Small intestine (tissue), 7 donors: ENCODE measurements around the gene CSNK1A1. TPM values are rescaled to one million over a fixed set of nuclear protein-coding genes. Genes with fewer than 3 reads are reported as not detected.
A peak's percentile ranks its signal among the peaks of the same experiment; 100 is the strongest.

ENCODE experiments used
- DNase-seq, 2 donors: peaks; one replicate each; pipeline versions ENCODE4 v3.0.0 to v3.0.0-alpha.2; 2013
- FAIRE-seq: peaks from 2 replicates; lab custom pipeline; 2012; peaks lifted over from hg19 to GRCh38; lab: Jason Lieb, UNC
- H3K27ac ChIP-seq, 3 donors: one replicate each; pipeline ENCODE4 v1.5.1; 2013; ENCODE audit warnings: low read length in 2 of 3, mild to moderate bottlenecking in 2 of 3, control low read depth in 1 of 3, inconsistent platforms in 1 of 3, low read depth in 1 of 3, moderate library complexity in 1 of 3
- H3K27me3 ChIP-seq, 3 donors: one replicate each; pipeline ENCODE4 v1.6.1; 2013; ENCODE audit warnings: low read length in 3 of 3, inconsistent platforms in 1 of 3; ENCODE audit not compliant: control insufficient read depth in 3 of 3, insufficient read depth in 3 of 3
- H3K36me3 ChIP-seq, 3 donors: one replicate each; pipeline ENCODE4 v1.6.1; 2013; ENCODE audit warnings: low read length in 3 of 3, inconsistent platforms in 1 of 3, low read depth in 1 of 3, mild to moderate bottlenecking in 1 of 3, moderate library complexity in 1 of 3; ENCODE audit not compliant: control insufficient read depth in 3 of 3, insufficient read depth in 2 of 3
- H3K4me1 ChIP-seq, 3 donors: one replicate each; pipeline ENCODE4 v1.6.1; 2013; ENCODE audit warnings: low read length in 2 of 3, inconsistent platforms in 1 of 3, low read depth in 1 of 3, mild to moderate bottlenecking in 1 of 3, moderate library complexity in 1 of 3; ENCODE audit not compliant: control insufficient read depth in 3 of 3, insufficient read depth in 2 of 3
- H3K4me3 ChIP-seq, 3 donors: one replicate each; pipeline ENCODE4 v1.5.1; 2013; ENCODE audit warnings: low read length in 3 of 3, control low read depth in 1 of 3, inconsistent platforms in 1 of 3, low read depth in 1 of 3, mild to moderate bottlenecking in 1 of 3, moderate library complexity in 1 of 3
- H3K9me3 ChIP-seq, 2 donors: one replicate each; pipeline ENCODE4 v1.6.1; 2013; ENCODE audit warnings: low read depth in 1 of 2, low read length in 1 of 2; ENCODE audit not compliant: control insufficient read depth in 2 of 2, insufficient read depth in 1 of 2
- WGBS, 3 donors: extraction: QIAGEN DNeasy Blood & Tissue Kit; methylation state at CpG; one replicate each; pipeline ENCODE4 v1.1.7; 2013; 5-methylcytosine and 5-hydroxymethylcytosine counted together
- polyA plus RNA-seq, 4 donors: library from polyadenylated mRNA; stranded (reverse) in 3 of 4; unstranded in 1 of 4; fragments of 200-250 nt in 3 of 4; fragments of 120-200 nt in 1 of 4; gene quantifications; one replicate each; pipeline versions ENCODE4 v1.2.1 to v1.2.3, GENCODE V29; 2013
- donor health status: healthy with polysubstance abuse.
- donor health status: control.
- donor health status: control.
- donor health status: Bipolar disorder and iron deficiency.
- donor health status: healthy.

Gene CSNK1A1
- polyA plus RNA-seq, 4 donors: 58.6 to 118 (median 84.5) TPM

DNA sequence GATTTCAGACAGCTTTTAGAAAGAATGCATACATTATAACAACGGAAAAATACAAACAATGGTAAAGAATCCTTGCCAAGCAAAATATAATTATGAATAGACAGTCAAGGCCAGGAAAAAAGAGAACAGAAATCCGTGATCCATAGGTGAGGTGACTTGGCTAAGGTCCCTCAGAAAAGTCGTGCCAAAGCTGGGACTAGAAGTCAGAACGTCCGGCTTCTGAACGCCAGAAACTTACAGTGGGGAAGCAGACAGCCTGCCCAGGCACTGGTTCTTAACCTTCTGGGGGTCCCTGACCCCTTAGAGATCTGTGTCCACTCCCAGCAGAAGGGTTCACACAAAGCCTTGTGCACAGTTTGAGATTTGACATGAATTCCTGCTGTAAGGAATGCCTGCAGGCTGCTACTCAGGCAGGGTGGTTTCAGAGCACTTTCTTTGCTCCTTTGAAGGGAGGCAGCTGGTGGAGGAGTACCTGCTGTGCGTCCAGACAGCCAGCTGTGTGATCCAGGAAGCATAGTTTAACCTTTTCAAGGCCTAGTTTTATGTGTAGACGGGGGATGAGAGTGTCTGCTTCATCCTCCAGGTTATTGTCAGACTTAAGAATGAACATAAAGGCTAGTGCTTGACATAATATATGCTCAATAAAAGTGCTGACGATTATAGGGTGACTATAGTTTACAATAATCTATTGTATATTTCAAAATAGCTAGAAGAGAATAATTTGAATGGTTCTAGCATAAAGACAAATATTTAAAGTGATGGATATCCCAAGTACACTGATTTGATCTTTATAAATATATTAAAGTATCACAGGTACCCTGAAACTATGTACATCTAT lies 30.9 kb upstream of the CSNK1A1 start:
- Histone ChIP-seq H3K9me3 (no peaks in the 10 kb centered on the region), H3K4me3 (peak overlapping the region in 2 of 3 donors; percentile 55 to 74), H3K36me3 (no peaks in the 10 kb centered on the region), H3K27me3 (no peaks in the 10 kb centered on the region), H3K27ac (peak overlapping the region; percentile 39 to 93 (median 73)), H3K4me1 (peaks cover 1 to 28% (median 8%) of the 10 kb centered on the region in 3 donors)
- DNase-seq (peak; percentile 36 to 68), FAIRE-seq (no peak)
- 13 to 35% (median 34%) methylated on average over 9 of the region's 9 CpGs for WGBS, 3 donors

DNA sequence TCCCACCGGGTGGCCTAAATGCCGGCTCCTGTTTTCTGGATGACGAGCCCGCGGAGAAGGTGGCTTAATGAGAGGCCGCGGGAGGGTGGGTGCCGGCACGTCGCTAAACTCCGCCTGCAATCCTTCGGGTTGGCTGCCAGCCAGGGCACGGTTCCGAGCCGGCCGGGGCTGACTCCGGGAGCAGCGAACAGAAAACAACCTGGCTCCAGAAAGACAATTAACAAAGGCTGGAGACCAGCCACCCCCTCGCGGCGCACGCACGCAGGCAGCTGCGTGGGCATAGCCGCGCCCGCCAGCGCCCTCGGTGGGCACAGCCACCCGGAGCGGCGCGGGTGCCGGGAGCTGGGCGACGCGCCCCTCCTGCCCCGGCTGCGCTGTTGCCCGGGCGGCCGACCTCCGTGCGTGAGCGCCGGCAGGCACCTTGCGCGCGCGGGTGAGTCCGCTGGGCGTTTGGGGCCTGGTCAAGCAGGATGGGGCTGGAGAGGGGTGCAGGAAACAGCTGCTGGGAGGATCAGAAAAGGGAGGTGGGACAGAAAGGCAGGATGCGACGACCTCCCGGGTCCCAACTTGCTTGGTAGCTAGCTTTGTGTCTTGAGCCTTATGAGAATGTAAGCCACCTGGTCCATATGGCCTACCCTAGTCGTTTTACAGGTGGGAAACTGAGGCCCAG lies 30.1 kb upstream of the CSNK1A1 start, which contains the start of gene ARHGEF37:
ARHGEF37 (plus strand) TSS at position 307 of the 670 bp plus-strand sequence. CDS start 16,272 bp downstream, outside the sequence.
- FAIRE-seq: no peak
- Histone ChIP-seq H3K4me1 (peaks cover 1 to 20% (median 4%) of the 10 kb centered on the region in 3 donors), H3K27ac (peak within 1 kb of the TSS; percentile 61 to 93 (median 73)), H3K9me3 (no peaks in the 10 kb centered on the region), H3K36me3 (no peaks in the 10 kb centered on the region), H3K4me3 (peak within 1 kb of the TSS; percentile 55 to 74 (median 56)), H3K27me3 (no peaks in the 10 kb centered on the region)
- 0 to 1% (median 1%) methylated on average over 40 to 56 of the region's 56 CpGs for WGBS, 3 donors
- peak; percentile 80 to 91 for DNase-seq

- WGBS, 3 donors: 12 to 29% (median 18%) methylated on average over 10 of the region's 10 CpGs
These were observed 29.6 kb upstream of the CSNK1A1 start for GRCh38 chr5:149580808-149581191.

GRCh38 chr5:149578896-149579295 lies 27.7 kb upstream of the CSNK1A1 start:
- Histone ChIP-seq H3K4me1 (peaks cover 1 to 20% (median 4%) of the 10 kb centered on the region in 3 donors), H3K9me3 (no peaks in the 10 kb centered on the region), H3K4me3 (no peak overlapping the region), H3K36me3 (no peaks in the 10 kb centered on the region), H3K27ac (no peak overlapping the region), H3K27me3 (no peaks in the 10 kb centered on the region)
- DNase-seq: no peak
- 85 to 89% (median 86%) methylated on average over 5 of the region's 5 CpGs for WGBS, 3 donors
- FAIRE-seq: no peak

More at GRCh38 chr5:149580808-149581191, 29.6 kb upstream of the CSNK1A1 start:
- no peak for FAIRE-seq
- peak overlapping the region; percentile 61 to 93 (median 73) for H3K27ac ChIP-seq
- no peaks in the 10 kb centered on the region for H3K36me3 ChIP-seq
- DNase-seq: peak in 1 of 2 donors; percentile 27
- peak overlapping the region in 2 of 3 donors; percentile 55 to 74 for H3K4me3 ChIP-seq
- peaks cover 1 to 20% (median 4%) of the 10 kb centered on the region in 3 donors for H3K4me1 ChIP-seq
- no peaks in the 10 kb centered on the region for H3K9me3 ChIP-seq
- H3K27me3 ChIP-seq: no peaks in the 10 kb centered on the region

DNA sequence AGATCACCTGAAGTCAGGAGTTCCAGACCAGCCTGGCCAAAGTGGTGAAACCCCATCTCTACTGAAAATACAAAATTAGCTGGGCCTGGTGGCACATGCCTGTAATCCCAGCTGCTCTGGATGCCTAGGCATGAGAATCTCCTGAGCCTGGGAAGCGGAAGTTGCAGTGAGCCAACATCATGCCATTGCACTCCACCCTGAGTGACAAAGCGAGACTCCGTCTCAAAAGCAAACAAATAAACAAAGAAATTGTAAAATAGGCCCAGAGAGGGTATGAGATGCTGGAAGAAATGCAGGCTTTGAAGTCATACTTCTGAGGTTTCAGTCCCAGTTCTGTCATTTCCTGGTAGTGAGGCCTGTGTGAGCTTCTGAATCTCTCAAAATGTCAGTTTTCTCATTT lies 24.8 kb upstream of the CSNK1A1 start:
- H3K9me3 ChIP-seq: no peaks in the 10 kb centered on the region
- no peaks in the 10 kb centered on the region for H3K36me3 ChIP-seq
- DNase-seq (no peak), FAIRE-seq (no peak)
- 83 to 94% (median 83%) methylated on average over 3 of the region's 3 CpGs for WGBS, 3 donors
- H3K27me3 ChIP-seq: no peaks in the 10 kb centered on the region
- H3K4me1 ChIP-seq: peaks cover 0 to 8% (median 3%) of the 10 kb centered on the region in 3 donors
- H3K27ac ChIP-seq: no peak overlapping the region
- H3K4me3 ChIP-seq: no peak overlapping the region

GRCh38 chr5:149575131-149575530 lies 23.9 kb upstream of the CSNK1A1 start:
- DNase-seq: no peak
- WGBS, 3 donors: 47 to 68% (median 55%) methylated on average over 3 of the region's 3 CpGs
- Histone ChIP-seq H3K9me3 (no peaks in the 10 kb centered on the region), H3K36me3 (no peaks in the 10 kb centered on the region), H3K4me3 (no peak overlapping the region), H3K27me3 (no peaks in the 10 kb centered on the region), H3K27ac (no peak overlapping the region), H3K4me1 (peaks cover 0 to 3% (median 0%) of the 10 kb centered on the region in 3 donors)
- FAIRE-seq: no peak

GRCh38 chr5:149572576-149573231 lies 21.5 kb upstream of the CSNK1A1 start:
- WGBS, 3 donors: 76 to 79% (median 79%) methylated on average over 4 of the region's 4 CpGs
- DNase-seq (no peak), FAIRE-seq (no peak)
- Histone ChIP-seq H3K4me1 (peaks cover 0 to 3% (median 0%) of the 10 kb centered on the region in 3 donors), H3K27ac (no peak overlapping the region), H3K9me3 (no peaks in the 10 kb centered on the region), H3K4me3 (no peak overlapping the region), H3K36me3 (no peaks in the 10 kb centered on the region), H3K27me3 (no peaks in the 10 kb centered on the region)

- FAIRE-seq (no peak), DNase-seq (no peak)
- Histone ChIP-seq H3K9me3 (no peaks in the 10 kb centered on the region), H3K27ac (no peak overlapping the region), H3K36me3 (no peaks in the 10 kb centered on the region), H3K4me3 (no peak overlapping the region), H3K4me1 (peaks cover 0 to 3% (median 0%) of the 10 kb centered on the region in 3 donors), H3K27me3 (no peaks in the 10 kb centered on the region)
These were observed 20.9 kb upstream of the CSNK1A1 start for GRCh38 chr5:149572170-149572569.
